Upper lobe of right lung (tissue), 1 donor: ENCODE measurements around the gene HSH2D. TPM values are rescaled to one million over a fixed set of nuclear protein-coding genes. Genes with fewer than 3 reads are reported as not detected.
A peak's percentile ranks its signal among the peaks of the same experiment; 100 is the strongest.

Experiments
- ATAC-seq: fragments of 200-7000 bp; cut with Tn5 transposase; one replicate; pipeline ENCODE4 v1.9.1; 2020; ENCODE audit warnings: mild to moderate bottlenecking, moderate library complexity
- DNase-seq: peaks from one replicate; pipeline ENCODE4 v3.0.0-alpha.2; 2020
- H3K27ac ChIP-seq: fragments of 200-600 bp; one replicate; pipeline ENCODE4 v1.8.0; 2022
- H3K27me3 ChIP-seq: fragments of 200-600 bp; one replicate; pipeline ENCODE4 v1.8.0; 2022; ENCODE audit warnings: mild to moderate bottlenecking
- H3K36me3 ChIP-seq: fragments of 200-600 bp; one replicate; pipeline ENCODE4 v1.8.0; 2022
- H3K4me1 ChIP-seq: fragments of 200-600 bp; one replicate; pipeline ENCODE4 v1.8.0; 2022
- H3K4me3 ChIP-seq: fragments of 200-600 bp; one replicate; pipeline ENCODE4 v1.8.0; 2022; ENCODE audit warnings: mild to moderate bottlenecking
- H3K9me3 ChIP-seq: fragments of 200-600 bp; one replicate; pipeline ENCODE4 v1.8.0; 2022
- intact Hi-C: fragments of 100-400 bp; cut with DNase I; formaldehyde crosslinking; loops from one replicate; pipeline ENCODE4 v1.11.0; 2022
- total RNA-seq: library from RNA; stranded (reverse); fragmentation: NEBNext Ultra II Directional; extraction: Animal tissue kit (Norgen Biotek cat#: 25700); gene quantifications from one replicate; pipeline ENCODE4 v1.2.1, GENCODE V29; 2021
- TF ChIP-seq, protein P1 (sequence below): fragments of 200-600 bp; IDR thresholded peaks from one replicate; pipeline ENCODE4 v1.8.0; 2022; ENCODE audit warnings: antibody characterized with exemption
- donor health status: DM: no; HTN: yes; CAD: no; lungs with severe emphysema.

HSH2D gene
- total RNA-seq, 1 donor from 2014 or later, result 6.0 TPM

- H3K36me3 ChIP-seq, result peaks cover 84% of the 10 kb centered on the region
- TF ChIP-seq, protein P1, sequence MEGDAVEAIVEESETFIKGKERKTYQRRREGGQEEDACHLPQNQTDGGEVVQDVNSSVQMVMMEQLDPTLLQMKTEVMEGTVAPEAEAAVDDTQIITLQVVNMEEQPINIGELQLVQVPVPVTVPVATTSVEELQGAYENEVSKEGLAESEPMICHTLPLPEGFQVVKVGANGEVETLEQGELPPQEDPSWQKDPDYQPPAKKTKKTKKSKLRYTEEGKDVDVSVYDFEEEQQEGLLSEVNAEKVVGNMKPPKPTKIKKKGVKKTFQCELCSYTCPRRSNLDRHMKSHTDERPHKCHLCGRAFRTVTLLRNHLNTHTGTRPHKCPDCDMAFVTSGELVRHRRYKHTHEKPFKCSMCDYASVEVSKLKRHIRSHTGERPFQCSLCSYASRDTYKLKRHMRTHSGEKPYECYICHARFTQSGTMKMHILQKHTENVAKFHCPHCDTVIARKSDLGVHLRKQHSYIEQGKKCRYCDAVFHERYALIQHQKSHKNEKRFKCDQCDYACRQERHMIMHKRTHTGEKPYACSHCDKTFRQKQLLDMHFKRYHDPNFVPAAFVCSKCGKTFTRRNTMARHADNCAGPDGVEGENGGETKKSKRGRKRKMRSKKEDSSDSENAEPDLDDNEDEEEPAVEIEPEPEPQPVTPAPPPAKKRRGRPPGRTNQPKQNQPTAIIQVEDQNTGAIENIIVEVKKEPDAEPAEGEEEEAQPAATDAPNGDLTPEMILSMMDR, result no peak
- peak; percentile 46 for DNase-seq
- H3K27me3 ChIP-seq, result no peaks in the 10 kb centered on the region
- H3K27ac ChIP-seq, result no peak overlapping the region
- intact Hi-C loops, result no loop called here
- H3K9me3 ChIP-seq, result no peaks in the 10 kb centered on the region
- no peak overlapping the region for H3K4me3 ChIP-seq
- no peak for ATAC-seq
- H3K4me1 ChIP-seq, result no peaks in the 10 kb centered on the region
Measured at GRCh38 chr19:16207063-16207462, 63.6 kb downstream of the HSH2D start.

DNA sequence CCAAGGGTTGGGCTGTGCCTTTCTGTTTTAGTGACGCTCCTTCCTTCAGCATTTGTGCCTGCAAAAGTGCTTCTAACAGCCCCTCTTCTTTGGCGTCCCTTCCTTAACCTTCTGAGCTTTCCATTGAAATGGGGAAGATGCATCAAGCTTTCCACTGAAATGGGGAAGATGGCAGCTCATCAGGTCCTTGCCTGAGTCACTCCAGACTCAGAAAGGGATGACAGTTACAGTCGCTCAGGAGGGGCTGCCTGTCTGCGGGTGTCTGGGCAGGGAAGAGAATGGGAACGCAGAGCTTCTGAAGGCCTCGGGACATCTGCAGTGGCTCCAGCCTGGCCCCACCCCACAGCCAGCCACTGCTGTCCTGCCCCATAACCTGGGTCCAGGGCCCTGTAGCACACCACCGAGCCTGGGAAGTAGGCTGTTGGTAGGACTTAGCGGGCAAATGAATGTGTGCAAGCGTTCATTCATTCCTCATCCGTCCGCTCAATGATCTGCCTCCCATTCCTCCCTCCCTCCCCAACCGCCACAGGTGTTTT lies 64.1 kb downstream of the HSH2D start:
- H3K4me3 ChIP-seq, result no peak overlapping the region
- DNase-seq, result peak; percentile 41
- no peak for ATAC-seq
- TF ChIP-seq, protein P1, result no peak
- H3K4me1 ChIP-seq, result no peaks in the 10 kb centered on the region
- no peak overlapping the region for H3K27ac ChIP-seq
- H3K9me3 ChIP-seq, result no peaks in the 10 kb centered on the region
- intact Hi-C loops, result no loop called here
- peaks cover 89% of the 10 kb centered on the region for H3K36me3 ChIP-seq
- H3K27me3 ChIP-seq, result no peaks in the 10 kb centered on the region

Other genes with a start within 250 kb of the HSH2D start
- gene CYP4F2, start 245.6 kb upstream of the HSH2D start, total RNA-seq, result not detected
- 3.5 TPM for gene CYP4F11, start 209.2 kb upstream of the HSH2D start, total RNA-seq
- not detected for gene OR10H4, start 194.7 kb upstream of the HSH2D start, total RNA-seq
- gene TPM4, start 67.2 kb upstream of the HSH2D start, total RNA-seq, result 386 TPM
- gene RAB8A, start 31.8 kb upstream of the HSH2D start, total RNA-seq, result 101 TPM
- not detected for gene CIB3, start 29.8 kb downstream of the HSH2D start, total RNA-seq
- 56.4 TPM for gene FAM32A, start 41.7 kb downstream of the HSH2D start, total RNA-seq
- gene AP1M1, start 54.2 kb downstream of the HSH2D start, total RNA-seq, result 72.1 TPM
- 198 TPM for gene KLF2, start 181.1 kb downstream of the HSH2D start, total RNA-seq